Neural crest cell (in vitro differentiated cells): ENCODE measurements around the gene ARID3A. TPM values are rescaled to one million over a fixed set of nuclear protein-coding genes. Genes with fewer than 3 reads are reported as not detected.

Experiments
- DNase-seq: peaks from one replicate; pipeline ENCODE4 v3.0.0; 2021; ENCODE audit warnings: low read depth, mixed read lengths, low spot score
- H3K27ac Mint-ChIP-seq: one replicate; pipeline ENCODE4 v1.8.0; 2021; ENCODE audit warnings: mild to moderate bottlenecking, mixed read lengths; ENCODE audit not compliant: unreplicated experiment
- H3K27me3 Mint-ChIP-seq: 2 replicates; pipeline ENCODE4 v1.8.0; 2021; ENCODE audit warnings: low read depth, mild to moderate bottlenecking, mixed read lengths
- H3K36me3 Mint-ChIP-seq: 2 replicates; pipeline ENCODE4 v1.8.0; 2021; ENCODE audit warnings: low read depth, mild to moderate bottlenecking, mixed read lengths
- H3K4me1 Mint-ChIP-seq: 2 replicates; pipeline ENCODE4 v1.8.0; 2021; ENCODE audit warnings: mixed read lengths
- H3K4me3 Mint-ChIP-seq: one replicate; pipeline ENCODE4 v1.8.0; 2021; ENCODE audit warnings: mild to moderate bottlenecking, mixed read lengths
- H3K9me3 Mint-ChIP-seq: 2 replicates; pipeline ENCODE4 v1.8.0; 2021; ENCODE audit warnings: mixed read lengths
- total RNA-seq: library from RNA; stranded (reverse); gene quantifications from 2 replicates; pipeline ENCODE4 v1.2.1, GENCODE V29; 2021
- TF ChIP-seq, protein P1 (sequence below): fragments of 200-600 bp; sonication (generic); conservative IDR thresholded peaks from 2 replicates; pipeline ENCODE4 v1.5.0; 2021; ENCODE audit warnings: antibody characterized with exemption, mild to moderate bottlenecking

Gene ARID3A
- total RNA-seq, 1 donor from 2014 or later: 48.4 TPM

DNA sequence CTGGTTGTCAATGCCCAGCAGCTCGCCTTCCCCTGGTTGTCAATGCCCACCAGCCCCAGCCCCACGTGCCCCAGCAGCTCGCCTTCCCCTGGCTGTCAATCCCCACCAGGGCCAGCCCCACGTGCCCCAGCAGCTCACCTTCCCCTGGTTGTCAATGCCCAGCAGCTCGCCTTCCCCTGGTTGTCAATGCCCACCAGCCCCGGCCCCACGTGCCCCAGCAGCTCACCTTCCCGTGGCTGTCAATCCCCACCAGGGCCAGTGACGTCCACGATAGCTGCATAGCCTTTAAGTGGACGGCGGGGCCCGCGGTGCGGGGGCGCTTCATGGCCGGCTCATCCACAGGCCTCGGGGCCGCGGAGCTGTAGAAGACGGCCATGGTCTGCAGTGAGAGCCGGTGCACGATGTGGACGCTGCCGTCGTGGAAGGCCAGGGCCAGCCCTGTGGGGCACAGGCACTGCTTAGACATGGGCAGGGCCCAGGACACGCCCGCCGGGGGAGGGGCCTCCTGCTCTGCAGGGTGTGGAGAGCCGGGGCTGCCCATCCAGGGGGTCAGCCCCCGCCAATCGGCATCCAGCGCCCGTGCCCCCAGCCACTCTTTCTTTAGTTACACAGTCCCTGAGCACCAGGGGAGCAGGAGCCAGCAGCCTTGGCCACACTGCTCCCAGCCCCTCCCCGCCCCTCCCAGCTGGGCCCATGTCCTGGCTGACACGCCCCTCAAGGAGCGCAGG lies 46.0 kb upstream of the ARID3A start:
- Mint-ChIP-seq H3K4me3 (no peak overlapping the region), H3K36me3 (no peaks in the 10 kb centered on the region)

DNA sequence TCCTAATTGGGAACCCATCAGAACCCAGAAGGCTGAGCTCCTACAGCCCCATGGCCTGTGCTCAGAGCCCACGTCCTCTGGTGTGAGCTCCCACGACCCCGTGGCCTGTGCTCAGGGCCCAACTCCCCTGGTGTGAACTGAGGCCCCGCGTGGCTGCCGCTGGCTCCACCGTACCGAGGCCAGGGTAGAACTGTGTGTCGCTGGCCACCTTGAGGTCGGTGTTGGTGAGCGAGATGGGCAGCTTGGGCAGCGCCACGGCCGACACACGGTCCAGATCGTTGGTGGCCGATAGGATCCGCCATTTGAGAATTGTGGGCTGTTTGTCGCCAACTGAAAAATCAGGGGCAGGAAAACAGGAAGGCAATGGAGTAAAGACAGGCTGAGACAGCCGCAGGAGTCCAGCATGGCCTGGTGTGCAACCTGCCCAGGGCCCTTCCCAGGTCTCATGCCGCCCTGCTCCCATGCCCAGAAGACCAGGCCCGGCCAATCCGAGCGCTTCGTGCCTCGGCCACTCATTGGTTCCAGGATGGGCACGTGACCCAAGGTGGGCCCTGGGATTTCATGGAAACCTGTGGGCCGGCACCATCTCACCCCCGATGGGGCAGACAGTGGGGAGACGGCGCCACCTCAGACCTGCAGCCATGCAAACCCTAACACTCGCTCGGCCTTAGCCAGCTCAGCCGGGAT lies 44.3 kb upstream of the ARID3A start:
- Mint-ChIP-seq H3K27me3 (no peaks in the 10 kb centered on the region), H3K27ac (no peak overlapping the region), H3K4me1 (no peaks in the 10 kb centered on the region), H3K4me3 (no peak overlapping the region), H3K9me3 (no peaks in the 10 kb centered on the region), H3K36me3 (no peaks in the 10 kb centered on the region)
- TF ChIP-seq, protein P1, sequence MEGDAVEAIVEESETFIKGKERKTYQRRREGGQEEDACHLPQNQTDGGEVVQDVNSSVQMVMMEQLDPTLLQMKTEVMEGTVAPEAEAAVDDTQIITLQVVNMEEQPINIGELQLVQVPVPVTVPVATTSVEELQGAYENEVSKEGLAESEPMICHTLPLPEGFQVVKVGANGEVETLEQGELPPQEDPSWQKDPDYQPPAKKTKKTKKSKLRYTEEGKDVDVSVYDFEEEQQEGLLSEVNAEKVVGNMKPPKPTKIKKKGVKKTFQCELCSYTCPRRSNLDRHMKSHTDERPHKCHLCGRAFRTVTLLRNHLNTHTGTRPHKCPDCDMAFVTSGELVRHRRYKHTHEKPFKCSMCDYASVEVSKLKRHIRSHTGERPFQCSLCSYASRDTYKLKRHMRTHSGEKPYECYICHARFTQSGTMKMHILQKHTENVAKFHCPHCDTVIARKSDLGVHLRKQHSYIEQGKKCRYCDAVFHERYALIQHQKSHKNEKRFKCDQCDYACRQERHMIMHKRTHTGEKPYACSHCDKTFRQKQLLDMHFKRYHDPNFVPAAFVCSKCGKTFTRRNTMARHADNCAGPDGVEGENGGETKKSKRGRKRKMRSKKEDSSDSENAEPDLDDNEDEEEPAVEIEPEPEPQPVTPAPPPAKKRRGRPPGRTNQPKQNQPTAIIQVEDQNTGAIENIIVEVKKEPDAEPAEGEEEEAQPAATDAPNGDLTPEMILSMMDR: no peak
- DNase-seq: no peak

More for the DNA sequence above, 46.0 kb upstream of the ARID3A start:
- no peak overlapping the region for H3K27ac Mint-ChIP-seq
- TF ChIP-seq, protein P1: no peak
- no peak for DNase-seq
- no peaks in the 10 kb centered on the region for H3K9me3 Mint-ChIP-seq
- H3K4me1 Mint-ChIP-seq: no peaks in the 10 kb centered on the region
- no peaks in the 10 kb centered on the region for H3K27me3 Mint-ChIP-seq

- Mint-ChIP-seq H3K27me3 (no peaks in the 10 kb centered on the region), H3K4me3 (no peak overlapping the region), H3K27ac (no peak overlapping the region), H3K4me1 (no peaks in the 10 kb centered on the region), H3K9me3 (no peaks in the 10 kb centered on the region), H3K36me3 (no peaks in the 10 kb centered on the region)
- DNase-seq: no peak
- TF ChIP-seq, protein P1: no peak
Observed at GRCh38 chr19:882871-883497, 42.9 kb upstream of the ARID3A start.

DNA sequence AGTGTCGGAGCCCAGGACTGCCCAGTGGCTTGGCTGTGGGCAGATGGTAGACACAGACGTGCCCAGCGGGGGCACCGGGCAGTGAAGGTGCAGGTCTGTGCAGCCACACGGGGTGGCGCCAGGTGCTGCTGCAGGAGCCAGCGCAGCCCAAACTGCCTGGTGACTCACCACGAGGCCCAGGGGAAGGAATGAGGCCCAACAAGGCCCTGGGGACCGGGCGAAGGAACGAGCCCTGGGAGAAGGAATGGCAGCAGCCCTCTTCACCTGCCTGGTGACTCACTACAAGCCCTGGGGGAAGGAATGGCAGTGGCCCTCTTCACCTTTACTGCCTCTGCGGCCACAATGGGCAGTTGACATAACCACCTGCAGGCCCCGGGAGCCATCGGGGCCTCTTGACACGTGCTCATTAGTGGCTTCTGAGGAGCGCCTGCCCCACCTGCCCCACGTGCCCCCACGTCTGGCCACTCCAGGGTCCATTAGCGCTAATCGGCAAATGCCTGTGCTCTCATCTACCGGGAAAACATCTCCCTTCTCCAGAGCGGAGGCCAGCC lies 42.1 kb upstream of the ARID3A start:
- Mint-ChIP-seq H3K4me3 (no peak overlapping the region), H3K27ac (no peak overlapping the region), H3K27me3 (no peaks in the 10 kb centered on the region), H3K4me1 (no peaks in the 10 kb centered on the region), H3K9me3 (no peaks in the 10 kb centered on the region), H3K36me3 (no peaks in the 10 kb centered on the region)
- DNase-seq: no peak
- TF ChIP-seq, protein P1: no peak

GRCh38 chr19:884420-885211 lies 41.2 kb upstream of the ARID3A start:
- Mint-ChIP-seq H3K27ac (no peak overlapping the region), H3K4me1 (no peaks in the 10 kb centered on the region), H3K27me3 (no peaks in the 10 kb centered on the region), H3K36me3 (no peaks in the 10 kb centered on the region), H3K4me3 (no peak overlapping the region), H3K9me3 (no peaks in the 10 kb centered on the region)
- DNase-seq: no peak
- TF ChIP-seq, protein P1: no peak
